CD14-positive monocyte (primary cell): Measurements from ENCODE around the gene PKM. TPM values are rescaled to one million over a fixed set of nuclear protein-coding genes. Genes with fewer than 3 reads are reported as not detected.

Source experiments
- DNase-seq, 3 donors: peaks; one replicate each; pipeline ENCODE4 v3.0.0-alpha.2; 2011 to 2022
- H2AFZ ChIP-seq: 2 replicates; pipeline ENCODE4 v1.6.0; 2012; ENCODE audit warnings: mild to moderate bottlenecking, low read depth, low read length, inconsistent platforms; ENCODE audit not compliant: insufficient read depth, poor library complexity, severe bottlenecking
- H3K27ac ChIP-seq, 2 donors: 1 replicate in 1 of 2; 2 replicates in 1 of 2; pipeline ENCODE4 v1.5.1; 2012 to 2013; ENCODE audit warnings: low read length in 2 of 2, control low read depth in 1 of 2, inconsistent platforms in 1 of 2, low read depth in 1 of 2, mild to moderate bottlenecking in 1 of 2
- H3K27me3 ChIP-seq, 2 donors: one replicate each; pipeline versions ENCODE4 v1.6.0 to v1.6.1; 2011 to 2013; ENCODE audit warnings: low read length in 2 of 2; ENCODE audit not compliant: control insufficient read depth in 2 of 2, insufficient read depth in 2 of 2
- H3K36me3 ChIP-seq, 2 donors: replicated peaks in 1 of 2; 1 replicate in 1 of 2; 2 replicates in 1 of 2; pipeline versions ENCODE4 v1.5.1 to v1.6.1; 2012 to 2013; ENCODE audit warnings: low read length in 2 of 2, control low read depth in 1 of 2, inconsistent platforms in 1 of 2, mild to moderate bottlenecking in 1 of 2; ENCODE audit not compliant: insufficient read depth in 2 of 2, control insufficient read depth in 1 of 2
- H3K4me1 ChIP-seq, 2 donors: 1 replicate in 1 of 2; 2 replicates in 1 of 2; pipeline versions ENCODE4 v1.5.1 to v1.6.1; 2012 to 2013; ENCODE audit warnings: low read length in 2 of 2, control low read depth in 1 of 2, inconsistent platforms in 1 of 2, mild to moderate bottlenecking in 1 of 2, moderate library complexity in 1 of 2; ENCODE audit not compliant: insufficient read depth in 2 of 2, control insufficient read depth in 1 of 2
- H3K4me2 ChIP-seq: replicated peaks from 2 replicates; pipeline ENCODE3; 2012; ENCODE audit warnings: low read length, moderate library complexity, mild to moderate bottlenecking; ENCODE audit not compliant: poor library complexity, severe bottlenecking; ENCODE audit errors: extremely low read depth
- H3K4me3 ChIP-seq, 3 experiments: fragments of 200-600 bp in 1 of 3; sonication (generic) in 1 of 3; replicated peaks in 1 of 3; 1 replicate in 2 of 3; 2 replicates in 1 of 3; pipeline ENCODE4 v1.5.1; 2011 to 2013; ENCODE audit warnings: low read length in 3 of 3, mild to moderate bottlenecking in 3 of 3, control low read depth in 2 of 3, low read depth in 2 of 3, inconsistent platforms in 1 of 3, moderate library complexity in 1 of 3
- H3K79me2 ChIP-seq: 2 replicates; pipeline ENCODE4 v1.6.0; 2012; ENCODE audit warnings: mild to moderate bottlenecking, control low read depth, inconsistent platforms, low read length, moderate library complexity; ENCODE audit not compliant: insufficient read depth
- H3K9ac ChIP-seq: 2 replicates; pipeline ENCODE4 v1.6.0; 2017; ENCODE audit warnings: low read length, mild to moderate bottlenecking; ENCODE audit not compliant: insufficient read depth, poor library complexity, severe bottlenecking
- H3K9me3 ChIP-seq, 2 donors: replicated peaks in 1 of 2; 1 replicate in 1 of 2; 2 replicates in 1 of 2; pipeline versions ENCODE4 v1.5.1 to v1.6.1; 2012 to 2013; ENCODE audit warnings: low read length in 2 of 2, control low read depth in 1 of 2; ENCODE audit not compliant: control insufficient read depth in 1 of 2, insufficient read depth in 1 of 2
- H4K20me1 ChIP-seq: 2 replicates; pipeline ENCODE4 v1.6.0; 2012; ENCODE audit warnings: mild to moderate bottlenecking, low read length, control low read depth, moderate library complexity; ENCODE audit not compliant: insufficient read depth
- H3K27ac Mint-ChIP-seq, 7 donors: one replicate each; pipeline ENCODE4 v1.8.0; 2020; ENCODE audit warnings: mild to moderate bottlenecking in 7 of 7, mixed read lengths in 7 of 7, moderate library complexity in 6 of 7, inconsistent platforms in 2 of 7
- H3K27me3 Mint-ChIP-seq, 3 donors: one replicate each; pipeline ENCODE4 v1.8.0; 2021 to 2022; ENCODE audit warnings: low read depth in 3 of 3, mild to moderate bottlenecking in 3 of 3, mixed read lengths in 3 of 3, moderate library complexity in 3 of 3, inconsistent platforms in 1 of 3
- H3K36me3 Mint-ChIP-seq, 2 donors: one replicate each; pipeline ENCODE4 v1.8.0; 2020; ENCODE audit warnings: mixed read lengths in 2 of 2, inconsistent platforms in 1 of 2, mild to moderate bottlenecking in 1 of 2
- H3K4me1 Mint-ChIP-seq: one replicate; pipeline ENCODE4 v1.8.0; 2020; ENCODE audit warnings: mild to moderate bottlenecking, mixed read lengths
- H3K4me3 Mint-ChIP-seq, 2 donors: one replicate each; pipeline ENCODE4 v1.8.0; 2020; ENCODE audit warnings: mild to moderate bottlenecking in 2 of 2, mixed read lengths in 2 of 2, moderate library complexity in 1 of 2
- H3K9me3 Mint-ChIP-seq, 7 donors: one replicate each; pipeline ENCODE4 v1.8.0; 2020 to 2022; ENCODE audit warnings: mixed read lengths in 7 of 7, mild to moderate bottlenecking in 6 of 7, moderate library complexity in 6 of 7, inconsistent platforms in 2 of 7
- WGBS: methylation state at CpG from one replicate; pipeline ENCODE4 v1.1.5; 2013; ENCODE audit warnings: missing lambda C conversion rate; ENCODE audit not compliant: insufficient coverage; 5-methylcytosine and 5-hydroxymethylcytosine counted together
- intact Hi-C, 2 donors: fragments of 100-400 bp; cut with micrococcal nuclease; formaldehyde crosslinking; loops; one replicate each; pipeline versions ENCODE4 v1.15.0 to v1.15.1; 2023
- polyA plus RNA-seq, 3 donors: library from polyadenylated mRNA; depleted of rRNA in 1 of 3; unstranded in 2 of 3; stranded (reverse) in 1 of 3; fragments of 300-500 nt in 2 of 3; fragments of >200 nt in 1 of 3; fragmentation: Illumina TruSeq in 2 of 3; gene quantifications; 1 replicate in 2 of 3; 2 replicates in 1 of 3; pipeline ENCODE4 v1.2.3, GENCODE V29; 2012 to 2021
- TF ChIP-seq, protein P1 (sequence below): fragments of 200-600 bp; IDR thresholded peaks from one replicate; pipeline ENCODE4 v1.8.0; 2022; ENCODE audit warnings: antibody characterized with exemption, mild to moderate bottlenecking

PKM gene
- polyA plus RNA-seq, 3 donors: 544 to 999 (median 986) TPM

- no peak overlapping the region for H3K4me3 ChIP-seq
- Mint-ChIP-seq H3K4me3 (no peak overlapping the region), H3K27ac (no peak overlapping the region), H3K9me3 (peaks cover 0 to 1% (median 0%) of the 10 kb centered on the region in 7 donors), H3K36me3 (no peaks in the 10 kb centered on the region), H3K27me3 (peaks cover 2 to 5% (median 3%) of the 10 kb centered on the region in 3 donors), H3K4me1 (no peaks in the 10 kb centered on the region)
- H3K9me3 ChIP-seq: no peaks in the 10 kb centered on the region
- H3K4me1 ChIP-seq: no peaks in the 10 kb centered on the region
- H3K27ac ChIP-seq: no peak overlapping the region
- no peak for DNase-seq
- no peak overlapping the region for H3K4me2 ChIP-seq
- H2AFZ ChIP-seq: no peak overlapping the region
- H4K20me1 ChIP-seq: no peaks in the 10 kb centered on the region
- WGBS: 100% methylated on average over 4 of the region's 5 CpGs
- no peaks in the 10 kb centered on the region for H3K79me2 ChIP-seq
- H3K9ac ChIP-seq: no peak overlapping the region
- TF ChIP-seq, protein P1, sequence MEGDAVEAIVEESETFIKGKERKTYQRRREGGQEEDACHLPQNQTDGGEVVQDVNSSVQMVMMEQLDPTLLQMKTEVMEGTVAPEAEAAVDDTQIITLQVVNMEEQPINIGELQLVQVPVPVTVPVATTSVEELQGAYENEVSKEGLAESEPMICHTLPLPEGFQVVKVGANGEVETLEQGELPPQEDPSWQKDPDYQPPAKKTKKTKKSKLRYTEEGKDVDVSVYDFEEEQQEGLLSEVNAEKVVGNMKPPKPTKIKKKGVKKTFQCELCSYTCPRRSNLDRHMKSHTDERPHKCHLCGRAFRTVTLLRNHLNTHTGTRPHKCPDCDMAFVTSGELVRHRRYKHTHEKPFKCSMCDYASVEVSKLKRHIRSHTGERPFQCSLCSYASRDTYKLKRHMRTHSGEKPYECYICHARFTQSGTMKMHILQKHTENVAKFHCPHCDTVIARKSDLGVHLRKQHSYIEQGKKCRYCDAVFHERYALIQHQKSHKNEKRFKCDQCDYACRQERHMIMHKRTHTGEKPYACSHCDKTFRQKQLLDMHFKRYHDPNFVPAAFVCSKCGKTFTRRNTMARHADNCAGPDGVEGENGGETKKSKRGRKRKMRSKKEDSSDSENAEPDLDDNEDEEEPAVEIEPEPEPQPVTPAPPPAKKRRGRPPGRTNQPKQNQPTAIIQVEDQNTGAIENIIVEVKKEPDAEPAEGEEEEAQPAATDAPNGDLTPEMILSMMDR: no peak
- H3K27me3 ChIP-seq: no peaks in the 10 kb centered on the region
- intact Hi-C loops: no loop called here
- no peaks in the 10 kb centered on the region for H3K36me3 ChIP-seq
Measured at GRCh38 chr15:72162569-72162968, 68.4 kb downstream of the PKM start.

- TF ChIP-seq, protein P1: no peak
- WGBS: 93% methylated on average over 3 of the region's 7 CpGs
Measured at GRCh38 chr15:72161361-72162132, 69.4 kb downstream of the PKM start.

More at GRCh38 chr15:72161361-72162132, 69.4 kb downstream of the PKM start:
- intact Hi-C loops: no loop called here
- no peaks in the 10 kb centered on the region for H3K36me3 Mint-ChIP-seq
- no peak overlapping the region for H3K9ac ChIP-seq
- H3K79me2 ChIP-seq: no peaks in the 10 kb centered on the region
- H3K9me3 Mint-ChIP-seq: peaks cover 0 to 1% (median 0%) of the 10 kb centered on the region in 7 donors
- no peaks in the 10 kb centered on the region for H3K9me3 ChIP-seq
- H3K4me3 ChIP-seq: no peak overlapping the region
- H3K4me1 ChIP-seq: peaks cover 7 to 8% of the 10 kb centered on the region in 2 donors
- H3K4me3 Mint-ChIP-seq: no peak overlapping the region
- peak overlapping the region in 1 of 7 donors; percentile 25 for H3K27ac Mint-ChIP-seq
- H2AFZ ChIP-seq: no peak overlapping the region
- H3K4me1 Mint-ChIP-seq: peaks cover 7% of the 10 kb centered on the region
- H3K27me3 Mint-ChIP-seq: peaks cover 2 to 6% (median 3%) of the 10 kb centered on the region in 3 donors
- DNase-seq: no peak
- no peaks in the 10 kb centered on the region for H3K36me3 ChIP-seq
- no peaks in the 10 kb centered on the region for H4K20me1 ChIP-seq
- H3K27me3 ChIP-seq: no peaks in the 10 kb centered on the region
- H3K27ac ChIP-seq: no peak overlapping the region
- H3K4me2 ChIP-seq: no peak overlapping the region
